ENCODE data around the gene TNFAIP6. TPM values are rescaled to one million over a fixed set of nuclear protein-coding genes. Genes with fewer than 3 reads are reported as not detected.
A peak's percentile ranks its signal among the peaks of the same experiment; 100 is the strongest.

TNFAIP6 gene
- total and polyA plus RNA-seq, 2 of the 8 experiments (the other 6 are each of a cell fraction or from before 2014, with no cell fraction given) = 1.1 to 2.0 TPM

- peak overlapping the region in 1 of 2 experiments; percentile 38; a peak in 1 of 4 replicates for H3K4me2 ChIP-seq (ENCODE audit: insufficient read depth in 1 of 2, low read depth in 2 of 2, low read length in 2 of 2)
- no peak overlapping the region for H2BK15ac ChIP-seq (ENCODE audit: low read length)
- no peak overlapping the region for H2BK5ac ChIP-seq (ENCODE audit: low read depth, low read length)
- H3K18ac ChIP-seq (ENCODE audit: extremely low read depth, low read length) = no peak overlapping the region; the same call in 1 of the 2 replicates
- H2AFZ ChIP-seq (ENCODE audit: low read length) = no peak overlapping the region
- ChIA-PET POLR2A (ENCODE audit: partially characterized antibody) (no interaction called here), CTCF (ENCODE audit: partially characterized antibody) (no interaction called here)
- H3K56ac ChIP-seq (replicated peaks; ENCODE audit: insufficient read length, low read depth, low read length) = no peak overlapping the region
- FAIRE-seq = no peak
- H3K9ac ChIP-seq (replicated peaks in 1 of 4; ENCODE audit: extremely low read depth in 1 of 4, low read depth in 3 of 4, low read length in 3 of 4) = no peak overlapping the region
- H2BK12ac ChIP-seq (ENCODE audit: low read depth, low read length) = no peak overlapping the region
- no peak overlapping the region for H3K4ac ChIP-seq (replicated peaks; ENCODE audit: insufficient read length, low read depth, low read length)
- H3K4me1 ChIP-seq (replicated peaks in 1 of 4; ENCODE audit: control insufficient read depth in 3 of 4, insufficient read depth in 4 of 4, low read length in 3 of 4) = peaks cover 0 to 4% (median 1%) of the 10 kb centered on the region in 4 experiments; a peak in 2 of 7 replicates
- H3K79me2 ChIP-seq (ENCODE audit: control insufficient read depth in 1 of 2, insufficient read depth in 2 of 2, low read length in 2 of 2) = no peaks in the 10 kb centered on the region
- no peak overlapping the region for H3K27ac ChIP-seq (ENCODE audit: low read depth, low read length)
- no peak overlapping the region for H4K91ac ChIP-seq (replicated peaks; ENCODE audit: insufficient read length, low read length)
- no peaks in the 10 kb centered on the region for H4K20me1 ChIP-seq (replicated peaks in 1 of 2; ENCODE audit: control insufficient read depth in 1 of 2, insufficient read depth in 2 of 2, low read length in 2 of 2)
- no peak overlapping the region for H2AK5ac ChIP-seq (ENCODE audit: low read depth, low read length)
- DNase-seq (ENCODE audit: low read depth in 1 of 2, low spot score in 2 of 2) = no peak
- H3K36me3 ChIP-seq (ENCODE audit: control insufficient read depth in 2 of 4, insufficient read depth in 4 of 4, low read length in 3 of 4) = no peaks in the 10 kb centered on the region
- WGBS, 2 experiments (ENCODE audit: extremely low coverage in 1 of 2, insufficient coverage in 1 of 2, insufficient read length in 1 of 2, insufficient replicate concordance in 2 of 2, low coverage in 1 of 2, low lambda C conversion rate in 2 of 2, missing lambda C conversion rate in 1 of 2) = 70% methylated on average over 4 of the region's 4 CpGs; no CpG with 5 or more reads in 1 of the 2 experiments
- no peak overlapping the region for H4K8ac ChIP-seq (ENCODE audit: extremely low read depth, insufficient read depth, low read length)
- H3K23me2 ChIP-seq (ENCODE audit: low read depth, low read length) = no peaks in the 10 kb centered on the region
- H3K9me3 ChIP-seq (ENCODE audit: insufficient read depth in 2 of 2, low read depth in 1 of 2, low read length in 1 of 2) = no peaks in the 10 kb centered on the region
- H3K79me1 ChIP-seq (ENCODE audit: low read depth, low read length) = no peaks in the 10 kb centered on the region
- no peaks in the 10 kb centered on the region for H3K27me3 ChIP-seq (replicated peaks in 1 of 4; ENCODE audit: control insufficient read depth in 3 of 4, extremely low read depth in 1 of 4, insufficient read depth in 3 of 4, low read length in 3 of 4)
- no peak overlapping the region for H2BK120ac ChIP-seq (replicated peaks; ENCODE audit: low read depth, low read length)
- no peak overlapping the region for H3K23ac ChIP-seq (ENCODE audit: insufficient read length)
- no peak overlapping the region for H3K14ac ChIP-seq (ENCODE audit: insufficient read length)
- no peak overlapping the region for H2BK20ac ChIP-seq (ENCODE audit: low read length)
- peak overlapping the region in 1 of 4 experiments; percentile 15; a peak in 1 of 8 replicates for H3K4me3 ChIP-seq (ENCODE audit: extremely low read depth in 1 of 4, insufficient read depth in 2 of 4, low read depth in 3 of 4, low read length in 4 of 4)
- peak overlapping the region; percentile 83 for H4K5ac ChIP-seq (ENCODE audit: insufficient read length, low read depth, low read length)
- TF ChIP-seq ATF2 (IDR thresholded peaks at IDR 0.05; ENCODE audit: low read length) (no peak), SUZ12 (IDR thresholded peaks at IDR 0.05; ENCODE audit: low read length) (no peak), JUN (IDR thresholded peaks at IDR 0.05; ENCODE audit: low read depth, low read length) (no peak), SIX5 (IDR thresholded peaks at IDR 0.05; ENCODE audit: low read depth, low read length) (no peak), NANOG (IDR thresholded peaks at IDR 0.05; ENCODE audit: insufficient read depth, low read depth, low read length, poor library complexity, severe bottlenecking) (no peak), CTBP2 (IDR thresholded peaks at IDR 0.05; ENCODE audit: borderline replicate concordance, insufficient read depth, insufficient read length, low read length) (no peak), ZNF274 (IDR thresholded peaks at IDR 0.05; ENCODE audit: borderline replicate concordance, extremely low read depth, low read length) (no peak), BACH1 (IDR thresholded peaks at IDR 0.05; ENCODE audit: low read length) (no peak), NRF1 (IDR thresholded peaks at IDR 0.05; ENCODE audit: low read depth, low read length) (no peak), PHF8 (conservative IDR thresholded peaks at IDR 0.05; ENCODE audit: low read depth, low read length) (no peak)
Observed at GRCh38 chr2:151358166-151358970, 976 bp downstream of the TNFAIP6 start.

Data from H1 (cell line).